ENCODE measurements around the gene LMNA.

The LMNA gene

DNA sequence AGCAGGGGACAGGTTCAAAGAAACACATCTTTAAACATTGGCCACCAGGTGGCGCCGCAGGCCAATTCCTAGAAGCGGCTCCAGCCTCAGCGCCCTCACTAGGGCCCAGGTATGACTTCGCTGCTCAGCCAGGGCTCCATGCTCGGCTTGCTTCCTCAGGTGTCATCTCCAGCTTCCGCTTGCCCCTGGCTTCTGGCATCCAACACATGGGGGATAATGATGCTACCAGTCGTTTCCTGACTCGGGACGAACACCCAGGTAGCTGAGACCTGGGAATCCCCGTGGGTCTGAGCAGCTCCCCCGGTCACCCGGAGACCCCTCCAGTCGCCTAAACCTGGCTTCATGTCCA lies 23.7 kb upstream of the LMNA start:
- no peak overlapping the region for H2BK120ac ChIP-seq (ENCODE audit: low read depth, low read length)
- no peak overlapping the region for H3K4me3 ChIP-seq (ENCODE audit: low read length)
- DNase-seq, result peak; percentile 91
- no peak overlapping the region for H2AK5ac ChIP-seq (ENCODE audit: low read length)
- H3K9ac ChIP-seq (ENCODE audit: low read length), result peak overlapping the region; percentile 28
- no peak overlapping the region for H3K18ac ChIP-seq (ENCODE audit: low read length)
- no peak overlapping the region for H3K23ac ChIP-seq (ENCODE audit: low read length)
- no CpG with 5 or more reads among the region's 14 CpGs for WGBS (ENCODE audit: extremely low coverage, insufficient coverage, low lambda C conversion rate)
- H3K79me1 ChIP-seq (ENCODE audit: low read length), result peaks cover 6% of the 10 kb centered on the region
- peaks cover 2% of the 10 kb centered on the region for H3K79me2 ChIP-seq (ENCODE audit: control insufficient read depth, insufficient read depth, low read length)
- no peak overlapping the region for H4K8ac ChIP-seq (ENCODE audit: low read depth, low read length)
- H3K27me3 ChIP-seq (ENCODE audit: insufficient read depth, low read length, poor library complexity), result no peaks in the 10 kb centered on the region
- H2BK15ac ChIP-seq (replicated peaks; ENCODE audit: low read depth), result no peak overlapping the region
- H2BK5ac ChIP-seq (ENCODE audit: low read length), result no peak overlapping the region
- H3K27ac ChIP-seq (ENCODE audit: low read depth, low read length), result no peak overlapping the region
- H3K56ac ChIP-seq (ENCODE audit: low read length), result peak overlapping the region; percentile 73
- no peak overlapping the region for H4K5ac ChIP-seq (ENCODE audit: low read length)
- H3K36me3 ChIP-seq (ENCODE audit: control insufficient read depth, insufficient read depth, low read length), result no peaks in the 10 kb centered on the region
- H3K4me1 ChIP-seq (ENCODE audit: control insufficient read depth, low read depth, low read length), result no peaks in the 10 kb centered on the region
- no peak overlapping the region for H3K4ac ChIP-seq (ENCODE audit: low read depth, low read length)
- H3K4me2 ChIP-seq (ENCODE audit: low read length), result no peak overlapping the region

DNA sequence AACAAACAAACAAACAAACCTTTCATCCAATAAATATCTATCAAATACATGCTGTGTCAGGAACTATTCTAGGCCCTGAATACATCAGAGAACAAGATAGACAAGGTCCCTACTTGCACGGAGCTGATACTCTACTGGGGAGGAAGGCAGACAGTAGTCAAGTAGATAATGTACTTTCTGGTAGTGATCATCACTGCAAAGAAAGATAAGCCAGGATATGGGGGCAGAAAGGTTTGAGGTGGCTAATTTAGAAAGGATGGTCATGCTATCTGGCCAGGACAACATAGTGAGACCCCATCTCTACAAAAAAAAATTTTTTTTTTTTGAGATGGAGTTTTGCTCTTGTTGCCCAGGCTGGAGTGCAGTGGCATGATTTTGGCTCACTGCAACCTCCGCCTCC lies 22.9 kb upstream of the LMNA start:
- Histone ChIP-seq H3K4me1 (ENCODE audit: control insufficient read depth, low read depth, low read length) (no peaks in the 10 kb centered on the region), H3K23ac (ENCODE audit: low read length) (no peak overlapping the region), H3K4me2 (ENCODE audit: low read length) (no peak overlapping the region), H3K79me2 (ENCODE audit: control insufficient read depth, insufficient read depth, low read length) (no peaks in the 10 kb centered on the region), H3K9ac (ENCODE audit: low read length) (no peak overlapping the region), H2AK5ac (ENCODE audit: low read length) (no peak overlapping the region), H2BK5ac (ENCODE audit: low read length) (no peak overlapping the region), H3K4ac (ENCODE audit: low read depth, low read length) (no peak overlapping the region), H3K56ac (ENCODE audit: low read length) (no peak overlapping the region), H3K36me3 (ENCODE audit: control insufficient read depth, insufficient read depth, low read length) (no peaks in the 10 kb centered on the region), H3K4me3 (ENCODE audit: low read length) (no peak overlapping the region), H2BK15ac (replicated peaks; ENCODE audit: low read depth) (no peak overlapping the region), H3K27me3 (ENCODE audit: insufficient read depth, low read length, poor library complexity) (no peaks in the 10 kb centered on the region), H3K79me1 (ENCODE audit: low read length) (peaks cover 6% of the 10 kb centered on the region), H4K5ac (ENCODE audit: low read length) (no peak overlapping the region), H3K27ac (ENCODE audit: low read depth, low read length) (no peak overlapping the region), H2BK120ac (ENCODE audit: low read depth, low read length) (no peak overlapping the region), H4K8ac (ENCODE audit: low read depth, low read length) (no peak overlapping the region), H3K18ac (ENCODE audit: low read length) (no peak overlapping the region)
- WGBS (ENCODE audit: extremely low coverage, insufficient coverage, low lambda C conversion rate), result no CpG with 5 or more reads among the region's 2 CpGs
- no peak for DNase-seq

DNA sequence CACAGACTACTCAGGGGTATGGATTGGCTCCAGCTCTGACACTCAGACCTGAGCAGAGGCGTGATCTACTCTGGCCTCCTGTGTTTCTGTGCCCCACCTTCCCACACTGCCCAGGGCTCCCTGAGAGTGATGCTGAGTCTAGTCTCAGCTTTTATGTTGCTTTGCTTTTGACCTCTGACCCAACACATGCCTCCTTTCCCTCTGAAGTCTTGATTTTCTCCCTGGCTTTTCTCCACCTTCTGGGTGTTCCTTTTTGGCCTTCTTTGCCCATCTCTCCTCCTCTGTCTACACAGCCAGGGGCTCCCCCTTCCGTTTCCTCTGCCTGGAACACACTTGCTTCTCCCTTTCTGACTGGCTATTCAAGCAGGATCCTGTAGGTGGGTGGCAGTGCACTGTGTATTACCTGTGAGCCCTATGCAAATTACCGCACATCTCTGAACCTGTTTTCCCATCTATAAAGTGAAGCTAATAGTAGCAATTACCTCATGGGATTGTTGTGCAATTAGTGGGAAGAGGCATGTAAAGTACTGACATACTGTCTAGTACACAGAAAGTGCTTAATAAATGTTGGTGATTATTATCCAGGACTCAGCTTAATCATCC lies 18.5 kb upstream of the LMNA start:
- H4K8ac ChIP-seq (ENCODE audit: low read depth, low read length), result no peak overlapping the region
- no peaks in the 10 kb centered on the region for H3K27me3 ChIP-seq (ENCODE audit: insufficient read depth, low read length, poor library complexity)
- no peak overlapping the region for H3K23ac ChIP-seq (ENCODE audit: low read length)
- H3K4ac ChIP-seq (ENCODE audit: low read depth, low read length), result no peak overlapping the region
- H2BK120ac ChIP-seq (ENCODE audit: low read depth, low read length), result no peak overlapping the region
- no peak for DNase-seq
- no peak overlapping the region for H2AK5ac ChIP-seq (ENCODE audit: low read length)
- no CpG with 5 or more reads among the region's 3 CpGs for WGBS (ENCODE audit: extremely low coverage, insufficient coverage, low lambda C conversion rate)
- H3K4me3 ChIP-seq (ENCODE audit: low read length), result no peak overlapping the region
- no peak overlapping the region for H3K56ac ChIP-seq (ENCODE audit: low read length)
- H3K36me3 ChIP-seq (ENCODE audit: control insufficient read depth, insufficient read depth, low read length), result no peaks in the 10 kb centered on the region
- H3K18ac ChIP-seq (ENCODE audit: low read length), result no peak overlapping the region
- H4K5ac ChIP-seq (ENCODE audit: low read length), result no peak overlapping the region
- peaks cover 4% of the 10 kb centered on the region for H3K79me1 ChIP-seq (ENCODE audit: low read length)
- H3K27ac ChIP-seq (ENCODE audit: low read depth, low read length), result no peak overlapping the region
- no peaks in the 10 kb centered on the region for H3K79me2 ChIP-seq (ENCODE audit: control insufficient read depth, insufficient read depth, low read length)
- H3K4me1 ChIP-seq (ENCODE audit: control insufficient read depth, low read depth, low read length), result peaks cover 3% of the 10 kb centered on the region
- H2BK5ac ChIP-seq (ENCODE audit: low read length), result no peak overlapping the region
- no peak overlapping the region for H3K9ac ChIP-seq (ENCODE audit: low read length)
- no peak overlapping the region for H3K4me2 ChIP-seq (ENCODE audit: low read length)
- H2BK15ac ChIP-seq (replicated peaks; ENCODE audit: low read depth), result no peak overlapping the region

DNA sequence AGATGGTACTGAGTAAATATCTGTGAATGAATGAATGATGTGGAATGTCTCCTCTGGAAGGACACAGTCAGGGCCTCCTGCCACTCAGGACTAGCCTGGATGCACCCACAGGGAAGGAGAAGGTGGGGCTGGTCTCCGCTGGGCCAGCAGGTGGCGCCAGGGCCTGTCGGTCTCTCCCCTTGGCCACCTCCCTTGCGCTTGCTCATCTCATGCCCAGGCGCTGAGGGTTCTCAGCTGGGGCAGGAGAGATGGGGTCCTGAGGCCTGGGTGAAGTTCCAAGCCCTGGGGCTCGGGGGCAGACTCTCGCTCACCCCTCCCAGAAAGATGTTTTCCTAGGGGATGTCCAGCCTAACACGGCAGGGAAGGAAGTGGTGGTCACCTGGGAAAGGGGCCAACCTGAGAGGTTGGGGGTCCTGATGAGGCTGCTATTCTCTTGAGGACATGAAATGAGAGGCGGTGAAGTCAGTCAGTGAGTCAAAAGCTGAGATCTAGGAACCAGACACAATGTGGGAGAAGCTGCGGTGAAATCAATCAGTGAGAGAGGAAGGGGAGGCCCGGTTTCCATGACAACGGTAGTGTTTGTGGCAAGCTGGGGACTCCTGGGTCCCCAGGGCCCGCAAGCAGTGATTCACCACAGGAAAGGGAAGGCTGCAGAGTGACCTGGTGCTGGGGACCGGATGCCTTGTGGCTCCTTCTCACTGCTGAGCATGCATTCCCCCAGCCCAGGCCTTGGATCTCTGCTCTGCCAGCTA lies 17.7 kb upstream of the LMNA start:
- Histone ChIP-seq H2BK15ac (replicated peaks; ENCODE audit: low read depth) (no peak overlapping the region), H3K4me2 (ENCODE audit: low read length) (no peak overlapping the region), H2AK5ac (ENCODE audit: low read length) (peak overlapping the region; percentile 55), H3K56ac (ENCODE audit: low read length) (peak overlapping the region; percentile 30), H3K4me1 (ENCODE audit: control insufficient read depth, low read depth, low read length) (peaks cover 3% of the 10 kb centered on the region), H3K23ac (ENCODE audit: low read length) (no peak overlapping the region), H3K79me1 (ENCODE audit: low read length) (peaks cover 4% of the 10 kb centered on the region), H3K18ac (ENCODE audit: low read length) (no peak overlapping the region), H3K27me3 (ENCODE audit: insufficient read depth, low read length, poor library complexity) (no peaks in the 10 kb centered on the region), H3K79me2 (ENCODE audit: control insufficient read depth, insufficient read depth, low read length) (no peaks in the 10 kb centered on the region), H3K27ac (ENCODE audit: low read depth, low read length) (no peak overlapping the region), H4K8ac (ENCODE audit: low read depth, low read length) (no peak overlapping the region), H3K4me3 (ENCODE audit: low read length) (no peak overlapping the region), H3K9ac (ENCODE audit: low read length) (peak overlapping the region; percentile 13), H4K5ac (ENCODE audit: low read length) (no peak overlapping the region), H2BK5ac (ENCODE audit: low read length) (no peak overlapping the region), H3K36me3 (ENCODE audit: control insufficient read depth, insufficient read depth, low read length) (no peaks in the 10 kb centered on the region), H3K4ac (ENCODE audit: low read depth, low read length) (no peak overlapping the region), H2BK120ac (ENCODE audit: low read depth, low read length) (no peak overlapping the region)
- peak; percentile 87 for DNase-seq
- no CpG with 5 or more reads among the region's 14 CpGs for WGBS (ENCODE audit: extremely low coverage, insufficient coverage, low lambda C conversion rate)

DNA sequence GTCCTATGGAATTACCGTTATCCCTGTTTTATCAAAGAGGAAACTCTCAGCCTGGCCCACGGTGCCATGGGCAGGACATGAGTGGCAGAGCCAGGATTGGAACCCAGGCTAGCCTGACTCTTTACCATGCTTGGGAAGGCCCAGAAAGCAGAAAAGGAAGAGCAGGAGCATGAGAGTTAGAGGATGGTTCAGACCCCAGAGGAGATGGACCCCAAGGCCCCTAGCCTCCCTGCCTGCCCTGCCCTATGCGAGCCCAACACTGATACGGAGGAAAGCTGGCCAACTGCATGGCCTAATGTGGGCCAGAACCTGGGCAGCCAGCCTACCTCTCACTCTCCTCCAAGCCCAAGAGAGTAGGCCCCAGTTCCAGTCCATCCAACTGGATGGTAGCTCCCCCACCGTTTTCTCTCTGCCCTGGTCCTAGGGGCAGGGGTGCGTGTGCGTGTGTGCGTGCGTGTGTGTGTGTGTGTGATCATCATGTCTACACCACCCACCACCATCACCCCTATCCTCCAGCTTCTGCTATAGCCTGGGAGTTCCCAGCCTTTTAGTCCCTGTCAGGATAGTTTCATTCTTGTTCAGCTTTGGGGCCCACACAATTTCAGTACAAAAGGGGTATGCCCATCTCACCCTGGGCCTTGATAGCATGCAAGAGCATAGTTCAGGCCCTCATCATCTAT lies 16.9 kb upstream of the LMNA start:
- no peak overlapping the region for H3K4me3 ChIP-seq (ENCODE audit: low read length)
- no peaks in the 10 kb centered on the region for H3K36me3 ChIP-seq (ENCODE audit: control insufficient read depth, insufficient read depth, low read length)
- H3K4ac ChIP-seq (ENCODE audit: low read depth, low read length), result no peak overlapping the region
- H3K4me1 ChIP-seq (ENCODE audit: control insufficient read depth, low read depth, low read length), result peaks cover 3% of the 10 kb centered on the region
- H4K8ac ChIP-seq (ENCODE audit: low read depth, low read length), result no peak overlapping the region
- H3K79me1 ChIP-seq (ENCODE audit: low read length), result peaks cover 4% of the 10 kb centered on the region
- no peak overlapping the region for H3K9ac ChIP-seq (ENCODE audit: low read length)
- no peak overlapping the region for H3K27ac ChIP-seq (ENCODE audit: low read depth, low read length)
- no peak overlapping the region for H2AK5ac ChIP-seq (ENCODE audit: low read length)
- no peak overlapping the region for H3K23ac ChIP-seq (ENCODE audit: low read length)
- H2BK15ac ChIP-seq (replicated peaks; ENCODE audit: low read depth), result no peak overlapping the region
- H2BK5ac ChIP-seq (ENCODE audit: low read length), result no peak overlapping the region
- H2BK120ac ChIP-seq (ENCODE audit: low read depth, low read length), result no peak overlapping the region
- no peak for DNase-seq
- WGBS (ENCODE audit: extremely low coverage, insufficient coverage, low lambda C conversion rate), result no CpG with 5 or more reads among the region's 9 CpGs
- H3K27me3 ChIP-seq (ENCODE audit: insufficient read depth, low read length, poor library complexity), result no peaks in the 10 kb centered on the region
- no peak overlapping the region for H4K5ac ChIP-seq (ENCODE audit: low read length)
- no peak overlapping the region for H3K18ac ChIP-seq (ENCODE audit: low read length)
- H3K56ac ChIP-seq (ENCODE audit: low read length), result no peak overlapping the region
- H3K4me2 ChIP-seq (ENCODE audit: low read length), result no peak overlapping the region
- no peaks in the 10 kb centered on the region for H3K79me2 ChIP-seq (ENCODE audit: control insufficient read depth, insufficient read depth, low read length)

Data from mesendoderm (in vitro differentiated cells).